HCT116 (cell line): ENCODE data around the gene TNFSF13.

Experiments
- CBX3 ChIP-seq: IDR thresholded peaks from 2 replicates; pipeline ENCODE4 v1.6.1; 2012; ENCODE audit warnings: low read depth
- CTCF ChIP-seq, 3 experiments: fragments of 200-600 bp in 1 of 3; sonication (generic) in 1 of 3; IDR thresholded peaks in 2 of 3; conservative IDR thresholded peaks in 1 of 3; 2 replicates each; pipeline ENCODE4 v1.5.1; 2012 to 2017; ENCODE audit warnings: low read depth in 2 of 3, low read length in 2 of 3, antibody characterized with exemption in 1 of 3, borderline replicate concordance in 1 of 3, control low read depth in 1 of 3, mild to moderate bottlenecking in 1 of 3, mixed read lengths in 1 of 3, mixed run types in 1 of 3, moderate library complexity in 1 of 3; ENCODE audit not compliant: insufficient read depth in 1 of 3
- EZH2 ChIP-seq: fragments of 200-600 bp; sonication (generic); IDR thresholded peaks from 2 replicates; pipeline ENCODE4 v1.6.1; 2017; ENCODE audit warnings: antibody characterized with exemption, mixed run types
- JUND ChIP-seq: IDR thresholded peaks from 2 replicates; pipeline ENCODE4 v1.6.1; 2012
- POLR2A ChIP-seq: IDR thresholded peaks from 2 replicates; pipeline ENCODE4 v1.7.0; 2011; ENCODE audit warnings: borderline replicate concordance; ENCODE audit not compliant: insufficient read depth, insufficient read length; ENCODE audit errors: extremely low read depth
- POLR2AphosphoS5 ChIP-seq: IDR thresholded peaks from 2 replicates; pipeline ENCODE4 v1.6.1; 2011; ENCODE audit warnings: mild to moderate bottlenecking, low read depth, low read length, moderate library complexity
- TF ChIP-seq, protein P1 (sequence below): IDR thresholded peaks from 2 replicates; pipeline ENCODE4 v1.6.1; 2012
- TF ChIP-seq, protein P2 (sequence below): IDR thresholded peaks from 2 replicates; pipeline ENCODE4 v1.6.1; 2012
- TF ChIP-seq, protein P3 (sequence below): IDR thresholded peaks from 2 replicates; pipeline ENCODE4 v1.6.1; 2012; ENCODE audit warnings: low read depth

- TF ChIP-seq POLR2A (no peak), CTCF (IDR thresholded peaks at IDR 0.05 in 2 of 3, conservative IDR thresholded peaks at IDR 0.05 in 1 of 3; ENCODE audit: borderline replicate concordance in 1 of 3, insufficient read depth in 1 of 3, low read depth in 2 of 3, low read length in 2 of 3) (no peak; a peak in 1 of 6 replicates), EZH2 (no peak), JUND (no peak), CBX3 (no peak), POLR2AphosphoS5 (no peak)
- TF ChIP-seq, protein P1, sequence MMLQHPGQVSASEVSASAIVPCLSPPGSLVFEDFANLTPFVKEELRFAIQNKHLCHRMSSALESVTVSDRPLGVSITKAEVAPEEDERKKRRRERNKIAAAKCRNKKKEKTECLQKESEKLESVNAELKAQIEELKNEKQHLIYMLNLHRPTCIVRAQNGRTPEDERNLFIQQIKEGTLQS: no peak
- TF ChIP-seq, protein P2, sequence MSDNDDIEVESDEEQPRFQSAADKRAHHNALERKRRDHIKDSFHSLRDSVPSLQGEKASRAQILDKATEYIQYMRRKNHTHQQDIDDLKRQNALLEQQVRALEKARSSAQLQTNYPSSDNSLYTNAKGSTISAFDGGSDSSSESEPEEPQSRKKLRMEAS: no peak
- TF ChIP-seq, protein P3, sequence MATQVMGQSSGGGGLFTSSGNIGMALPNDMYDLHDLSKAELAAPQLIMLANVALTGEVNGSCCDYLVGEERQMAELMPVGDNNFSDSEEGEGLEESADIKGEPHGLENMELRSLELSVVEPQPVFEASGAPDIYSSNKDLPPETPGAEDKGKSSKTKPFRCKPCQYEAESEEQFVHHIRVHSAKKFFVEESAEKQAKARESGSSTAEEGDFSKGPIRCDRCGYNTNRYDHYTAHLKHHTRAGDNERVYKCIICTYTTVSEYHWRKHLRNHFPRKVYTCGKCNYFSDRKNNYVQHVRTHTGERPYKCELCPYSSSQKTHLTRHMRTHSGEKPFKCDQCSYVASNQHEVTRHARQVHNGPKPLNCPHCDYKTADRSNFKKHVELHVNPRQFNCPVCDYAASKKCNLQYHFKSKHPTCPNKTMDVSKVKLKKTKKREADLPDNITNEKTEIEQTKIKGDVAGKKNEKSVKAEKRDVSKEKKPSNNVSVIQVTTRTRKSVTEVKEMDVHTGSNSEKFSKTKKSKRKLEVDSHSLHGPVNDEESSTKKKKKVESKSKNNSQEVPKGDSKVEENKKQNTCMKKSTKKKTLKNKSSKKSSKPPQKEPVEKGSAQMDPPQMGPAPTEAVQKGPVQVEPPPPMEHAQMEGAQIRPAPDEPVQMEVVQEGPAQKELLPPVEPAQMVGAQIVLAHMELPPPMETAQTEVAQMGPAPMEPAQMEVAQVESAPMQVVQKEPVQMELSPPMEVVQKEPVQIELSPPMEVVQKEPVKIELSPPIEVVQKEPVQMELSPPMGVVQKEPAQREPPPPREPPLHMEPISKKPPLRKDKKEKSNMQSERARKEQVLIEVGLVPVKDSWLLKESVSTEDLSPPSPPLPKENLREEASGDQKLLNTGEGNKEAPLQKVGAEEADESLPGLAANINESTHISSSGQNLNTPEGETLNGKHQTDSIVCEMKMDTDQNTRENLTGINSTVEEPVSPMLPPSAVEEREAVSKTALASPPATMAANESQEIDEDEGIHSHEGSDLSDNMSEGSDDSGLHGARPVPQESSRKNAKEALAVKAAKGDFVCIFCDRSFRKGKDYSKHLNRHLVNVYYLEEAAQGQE: no peak
These were observed 3.1 kb upstream of the TNFSF13 start for GRCh38 chr17:7555320-7555948.
